ENCODE data around the gene HBP1. TPM values are rescaled to one million over a fixed set of nuclear protein-coding genes. Genes with fewer than 3 reads are reported as not detected.

HBP1 gene
- total RNA-seq, 3 donors from 2014 or later: 166 to 269 (median 176) TPM

DNA sequence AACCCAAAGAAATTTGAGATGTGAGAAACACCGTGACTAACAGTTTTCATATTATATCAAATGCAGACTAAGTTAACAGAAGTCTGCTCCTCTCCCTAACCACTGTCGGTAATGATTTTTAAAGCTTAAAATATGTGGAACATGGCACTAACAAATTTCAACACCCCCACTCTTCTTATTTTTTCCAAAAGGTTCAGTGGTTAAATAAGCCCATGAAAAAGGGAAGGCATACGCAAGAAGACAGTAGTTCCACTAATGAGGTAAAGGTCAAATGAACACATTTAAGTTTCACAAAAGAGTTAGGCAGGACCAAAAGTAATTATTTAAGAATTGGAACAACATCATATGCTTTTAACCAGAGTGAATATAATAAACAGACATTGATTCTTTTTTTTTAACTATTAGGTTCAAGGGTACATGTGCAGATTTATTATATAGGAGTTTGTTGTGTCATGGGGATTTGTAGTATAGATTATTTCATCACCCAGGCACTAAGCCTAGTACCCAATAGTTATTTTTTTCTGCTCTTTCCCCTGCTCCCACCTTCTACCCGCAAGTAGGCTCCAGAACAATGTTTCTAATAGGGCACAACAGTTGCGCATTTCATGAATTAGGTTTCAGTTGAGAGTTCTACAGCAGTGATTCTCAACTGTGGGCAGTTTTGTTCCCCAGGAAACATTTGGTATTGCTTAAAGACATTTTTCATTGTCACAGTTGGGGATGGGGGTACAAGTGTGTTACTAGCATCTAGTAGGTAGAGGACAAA lies 79.9 kb downstream of the HBP1 start:
- TF ChIP-seq POLR2A (IDR thresholded peaks at IDR 0.05) (no peak), POLR2AphosphoS5 (IDR thresholded peaks at IDR 0.05) (no peak)
- TF ChIP-seq, protein P1, sequence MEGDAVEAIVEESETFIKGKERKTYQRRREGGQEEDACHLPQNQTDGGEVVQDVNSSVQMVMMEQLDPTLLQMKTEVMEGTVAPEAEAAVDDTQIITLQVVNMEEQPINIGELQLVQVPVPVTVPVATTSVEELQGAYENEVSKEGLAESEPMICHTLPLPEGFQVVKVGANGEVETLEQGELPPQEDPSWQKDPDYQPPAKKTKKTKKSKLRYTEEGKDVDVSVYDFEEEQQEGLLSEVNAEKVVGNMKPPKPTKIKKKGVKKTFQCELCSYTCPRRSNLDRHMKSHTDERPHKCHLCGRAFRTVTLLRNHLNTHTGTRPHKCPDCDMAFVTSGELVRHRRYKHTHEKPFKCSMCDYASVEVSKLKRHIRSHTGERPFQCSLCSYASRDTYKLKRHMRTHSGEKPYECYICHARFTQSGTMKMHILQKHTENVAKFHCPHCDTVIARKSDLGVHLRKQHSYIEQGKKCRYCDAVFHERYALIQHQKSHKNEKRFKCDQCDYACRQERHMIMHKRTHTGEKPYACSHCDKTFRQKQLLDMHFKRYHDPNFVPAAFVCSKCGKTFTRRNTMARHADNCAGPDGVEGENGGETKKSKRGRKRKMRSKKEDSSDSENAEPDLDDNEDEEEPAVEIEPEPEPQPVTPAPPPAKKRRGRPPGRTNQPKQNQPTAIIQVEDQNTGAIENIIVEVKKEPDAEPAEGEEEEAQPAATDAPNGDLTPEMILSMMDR (IDR thresholded peaks at IDR 0.05): no peak
- Histone ChIP-seq H3K27me3 (no peaks in the 10 kb centered on the region), H3K4me3 (no peak overlapping the region), H3K27ac (no peak overlapping the region), H3K4me1 (no peaks in the 10 kb centered on the region), H3K36me3 (no peaks in the 10 kb centered on the region), H3K9me3 (peaks cover 0 to 4% of the 10 kb centered on the region in 2 donors)
- DNase-seq (ENCODE audit: low spot score in 2 of 2): no peak
- intact Hi-C loops (cut with DNase I; ENCODE audit: low total_unique reads): no loop called here

DNA sequence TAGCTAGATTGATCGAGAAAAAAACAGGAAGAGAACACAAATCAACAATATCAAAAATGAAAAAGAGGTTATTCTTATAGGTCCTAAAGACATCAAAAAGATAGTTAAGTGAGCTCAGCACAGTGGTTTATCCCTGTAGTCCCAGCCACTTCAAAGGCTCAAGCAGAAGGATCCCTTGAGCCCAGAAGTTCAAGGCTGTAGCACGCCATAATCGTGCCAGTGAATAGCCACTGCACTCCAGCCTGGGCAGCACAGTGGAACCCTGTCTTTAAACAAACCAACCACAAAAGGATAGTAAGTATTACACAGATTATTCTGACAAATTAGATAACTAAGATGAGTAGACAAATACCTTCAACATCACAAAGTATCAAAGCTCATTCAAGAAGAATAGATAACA lies 83.2 kb downstream of the HBP1 start:
- H3K36me3 ChIP-seq: no peaks in the 10 kb centered on the region
- no peak overlapping the region for H3K4me3 ChIP-seq
- intact Hi-C loops (cut with DNase I; ENCODE audit: low total_unique reads): no loop called here
- no peak for DNase-seq (ENCODE audit: low spot score in 2 of 2)
- H3K9me3 ChIP-seq: no peaks in the 10 kb centered on the region
- TF ChIP-seq POLR2A (IDR thresholded peaks at IDR 0.05): no peak
- no peak for TF ChIP-seq POLR2AphosphoS5 (IDR thresholded peaks at IDR 0.05)
- TF ChIP-seq, protein P1 (IDR thresholded peaks at IDR 0.05): no peak
- H3K4me1 ChIP-seq: no peaks in the 10 kb centered on the region
- no peaks in the 10 kb centered on the region for H3K27me3 ChIP-seq
- no peak overlapping the region for H3K27ac ChIP-seq

Other genes with a start within 250 kb of the HBP1 start
- 100 to 1,000 TPM in 1 of 3 donors, 10 to 100 TPM in 2; 34.7 to 252 (median 64.1) TPM for gene PRKAR2B, start 124.3 kb upstream of the HBP1 start, total RNA-seq